ENCODE results near the gene GUCA2A.

Gene GUCA2A

DNA sequence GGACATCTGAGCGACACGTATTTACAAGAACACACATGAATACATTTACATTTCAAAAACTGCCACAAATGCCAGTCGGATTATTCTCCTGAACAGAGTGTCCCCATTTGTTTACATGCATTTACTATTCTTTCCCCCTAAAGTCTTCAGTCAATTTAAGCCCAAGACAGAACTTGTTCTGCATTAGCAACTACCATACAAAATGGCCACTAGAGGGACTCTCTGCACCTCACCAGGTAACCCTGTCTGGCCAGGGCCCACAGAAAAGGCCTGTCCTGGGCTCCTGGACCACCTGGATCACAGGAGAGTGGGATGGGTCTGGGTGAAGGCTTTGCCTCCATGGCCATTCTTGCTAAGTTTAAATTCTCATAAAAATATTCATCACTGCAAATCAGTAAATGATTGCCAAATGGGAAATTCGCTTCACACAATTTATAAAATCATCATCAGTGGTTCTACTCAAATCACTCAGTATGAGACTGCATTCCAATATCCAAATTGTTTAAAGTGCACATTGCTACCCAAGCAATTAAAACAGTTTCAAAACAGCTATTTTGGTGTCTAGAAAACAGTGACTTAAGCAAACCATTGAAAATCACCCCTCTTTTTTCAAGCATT is 12.5 kb upstream of the GUCA2A start:
- DNase-seq (ENCODE audit: low read depth): no peak

DNA sequence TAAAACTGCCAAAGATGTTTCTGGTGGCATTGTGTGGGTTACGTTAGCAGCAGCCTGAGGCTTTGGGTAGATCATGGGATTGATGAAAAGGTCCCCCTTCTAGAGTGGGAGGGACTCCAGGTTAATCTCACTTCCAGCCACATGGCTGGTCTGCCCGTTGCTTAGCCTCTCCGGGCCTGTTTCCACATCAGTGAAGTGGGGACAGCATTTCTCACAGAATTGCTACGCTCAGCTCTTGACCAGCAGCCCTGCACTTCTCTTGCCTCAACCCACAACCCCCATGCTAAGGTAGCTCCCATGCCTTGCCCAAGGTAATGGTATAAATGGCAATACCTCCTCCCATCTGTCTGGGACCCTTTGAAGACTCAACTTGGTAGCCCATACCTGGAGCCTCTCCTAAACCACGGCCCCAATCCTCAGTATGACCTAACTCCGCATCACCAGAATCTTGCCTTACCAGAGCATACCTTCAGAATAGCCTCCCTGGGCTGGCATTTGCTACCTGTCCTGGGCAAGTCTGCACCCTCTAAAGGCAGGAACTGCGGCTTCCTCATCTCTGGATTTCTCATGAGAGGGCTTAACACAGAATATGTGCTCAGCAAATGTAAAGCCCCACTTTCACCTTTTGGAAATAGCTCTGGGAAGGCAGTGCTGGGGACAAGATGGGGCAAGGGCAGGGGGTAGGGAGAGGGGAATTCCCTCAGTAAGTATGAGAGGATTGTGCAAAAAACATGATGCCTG is 10.9 kb upstream of the GUCA2A start:
- no peak for DNase-seq (ENCODE audit: low read depth)

- DNase-seq (ENCODE audit: low read depth): no peak
Observed at GRCh38 chr1:42173961-42174735, 9.6 kb upstream of the GUCA2A start.

DNA sequence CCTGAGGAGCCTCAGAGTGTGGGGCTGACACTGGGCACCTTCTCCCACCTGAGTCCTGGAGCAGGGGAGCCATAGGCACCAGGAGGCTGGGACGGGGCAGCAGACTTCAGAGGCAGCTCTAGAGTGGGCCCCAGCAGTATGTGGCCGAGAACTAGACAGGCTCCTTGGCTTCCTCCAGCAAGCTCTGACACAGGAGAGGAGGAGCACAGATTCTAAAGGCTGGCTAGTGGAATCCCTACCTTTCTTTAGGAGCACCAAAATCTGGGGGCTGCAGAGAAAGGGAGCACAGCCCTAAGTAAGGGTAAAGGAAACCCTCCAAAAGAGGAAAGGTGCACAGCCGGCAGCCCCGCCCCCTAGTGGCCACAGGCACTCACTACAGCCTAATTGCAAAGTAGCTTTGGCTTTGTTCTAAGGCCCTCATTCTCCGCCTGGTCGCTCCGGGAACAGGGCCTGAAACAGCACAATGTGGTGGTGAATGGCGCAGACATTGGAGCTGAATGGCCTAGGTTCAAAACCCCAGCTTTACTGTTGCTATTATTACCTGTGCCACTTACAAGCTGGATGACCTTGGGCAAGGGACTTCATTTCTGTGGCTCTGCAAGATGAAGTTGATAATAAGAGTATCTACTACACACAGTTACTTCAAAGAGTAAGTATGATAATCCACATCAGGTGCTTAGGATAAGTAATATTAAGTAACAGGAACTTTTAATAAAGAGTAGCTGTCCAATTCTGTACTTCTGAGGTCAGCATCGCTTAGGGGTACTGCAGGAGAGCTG is 8.8 kb upstream of the GUCA2A start:
- peak; percentile 47 for DNase-seq (ENCODE audit: low read depth)

DNA sequence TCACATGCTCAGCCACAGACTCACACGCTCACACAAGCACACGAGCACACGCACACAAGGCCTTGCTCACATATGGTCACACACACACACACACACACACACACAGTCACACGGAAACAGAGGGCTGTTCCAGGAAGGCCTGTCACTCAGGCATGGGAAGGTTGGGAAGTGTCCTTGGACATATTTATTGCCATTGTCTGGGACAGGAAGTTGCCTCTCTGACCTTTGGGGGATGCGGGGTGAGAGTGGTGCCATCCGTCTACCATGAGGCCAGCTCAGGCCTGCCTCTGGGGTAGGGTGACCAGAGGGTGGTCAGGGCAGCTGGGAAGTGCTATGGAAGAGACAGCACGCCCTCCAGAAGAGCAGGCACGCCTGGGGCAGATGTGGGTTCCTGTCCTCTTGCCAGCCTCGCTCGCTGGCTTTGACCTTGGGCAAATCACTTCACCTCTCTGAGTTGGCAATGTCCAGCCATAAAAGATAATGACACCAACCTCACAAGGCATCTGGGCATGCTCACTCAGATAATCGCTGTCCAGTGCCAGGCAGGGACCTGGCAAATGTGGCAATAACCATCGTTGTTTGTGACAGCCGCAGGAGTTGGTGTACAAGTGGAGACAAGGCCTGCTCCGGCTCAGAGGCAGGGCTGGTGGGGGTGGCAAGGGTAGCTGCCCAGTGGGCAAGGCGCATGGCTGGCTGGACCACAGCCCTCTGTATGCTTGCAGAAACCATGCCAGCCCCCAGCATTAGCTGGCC is 8.0 kb upstream of the GUCA2A start:
- no peak for DNase-seq (ENCODE audit: low read depth)

- DNase-seq (ENCODE audit: low read depth): no peak
Observed at GRCh38 chr1:42171679-42172266, 7.2 kb upstream of the GUCA2A start.

DNA sequence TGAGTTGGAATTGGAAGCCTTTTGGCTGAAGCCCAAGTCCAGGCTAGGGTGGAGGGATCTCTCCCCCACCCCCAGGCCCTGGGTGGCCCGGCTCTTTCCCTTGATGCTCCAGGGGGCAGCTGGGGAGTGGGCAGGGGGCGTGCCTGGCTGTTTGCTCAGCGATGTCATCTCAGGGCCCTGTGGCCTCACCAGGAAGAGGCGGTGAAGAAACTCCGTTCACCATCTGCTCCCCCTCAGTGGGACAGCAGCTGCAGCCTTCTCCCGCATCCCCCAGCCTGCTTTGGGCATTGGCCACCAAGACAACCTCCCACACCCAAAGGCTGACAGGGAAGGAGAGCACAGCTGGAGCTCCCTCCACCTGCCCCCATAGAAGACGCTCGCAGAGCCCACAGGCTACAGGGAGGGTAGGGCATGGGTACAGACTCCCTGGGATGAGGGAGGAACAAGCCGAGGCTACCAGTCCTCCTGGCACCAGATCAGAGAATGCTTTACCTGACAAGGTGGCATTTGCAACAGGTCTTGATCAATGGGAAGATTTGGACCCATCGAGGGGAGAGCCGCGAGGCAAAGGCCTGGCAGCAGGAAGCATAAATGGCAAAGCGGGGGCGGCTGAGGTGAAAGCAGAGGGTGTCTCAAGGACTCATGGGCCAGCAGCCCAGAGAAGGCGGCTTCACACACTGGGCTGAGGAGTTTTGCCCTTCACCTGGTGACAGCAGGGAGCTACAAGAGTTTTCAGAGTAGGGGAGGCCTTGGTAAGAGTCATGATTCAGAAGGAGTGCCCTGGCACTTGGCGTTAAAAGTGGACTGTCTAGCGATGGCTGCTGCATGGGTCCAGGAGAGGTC is 6.5 kb upstream of the GUCA2A start:
- DNase-seq (ENCODE audit: low read depth): no peak

GRCh38 chr1:42168763-42169162 is 4.2 kb upstream of the GUCA2A start:
- no peak for DNase-seq (ENCODE audit: low read depth)

- DNase-seq (ENCODE audit: low read depth): no peak
Observed at GRCh38 chr1:42168391-42168670, 3.8 kb upstream of the GUCA2A start.

DNA sequence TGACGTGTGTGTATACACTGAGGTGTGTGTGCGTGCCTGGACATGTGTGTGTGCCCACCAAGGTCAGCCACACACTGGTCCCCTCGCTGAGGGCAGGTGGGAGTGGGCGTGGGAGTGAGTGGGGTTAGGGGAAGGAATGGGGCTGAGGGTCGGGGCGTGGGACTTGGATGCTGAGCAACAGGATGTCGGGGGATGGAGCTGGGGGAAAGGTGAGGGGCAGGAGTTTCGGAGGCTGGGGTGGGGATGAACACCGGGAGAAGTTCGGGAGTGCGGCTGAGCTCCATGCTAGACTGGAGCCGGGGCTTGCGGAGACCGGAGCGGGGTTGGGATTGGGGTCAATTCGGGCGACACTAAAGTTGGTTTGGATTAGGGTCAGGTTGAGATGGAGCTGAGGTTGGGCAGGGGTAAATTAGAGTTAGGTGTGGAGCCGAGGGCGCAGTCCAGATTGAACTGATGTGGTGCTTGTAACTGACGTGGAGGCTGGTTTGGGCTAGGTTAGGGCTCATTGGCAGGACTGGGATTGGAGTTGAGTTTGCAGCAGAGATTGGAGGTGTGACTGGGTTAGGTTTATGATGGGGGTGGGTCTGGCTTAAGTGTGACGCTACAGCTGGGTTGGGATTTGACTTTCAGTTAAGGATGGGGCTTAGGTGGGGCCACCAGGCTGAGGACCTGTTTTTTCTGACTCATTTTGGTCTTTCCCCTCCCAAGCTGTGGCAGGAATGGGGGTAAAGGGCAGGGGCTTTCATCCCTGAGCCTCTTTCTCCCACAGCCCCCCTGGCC is 3.3 kb upstream of the GUCA2A start:
- DNase-seq (ENCODE audit: low read depth): no peak

DNA sequence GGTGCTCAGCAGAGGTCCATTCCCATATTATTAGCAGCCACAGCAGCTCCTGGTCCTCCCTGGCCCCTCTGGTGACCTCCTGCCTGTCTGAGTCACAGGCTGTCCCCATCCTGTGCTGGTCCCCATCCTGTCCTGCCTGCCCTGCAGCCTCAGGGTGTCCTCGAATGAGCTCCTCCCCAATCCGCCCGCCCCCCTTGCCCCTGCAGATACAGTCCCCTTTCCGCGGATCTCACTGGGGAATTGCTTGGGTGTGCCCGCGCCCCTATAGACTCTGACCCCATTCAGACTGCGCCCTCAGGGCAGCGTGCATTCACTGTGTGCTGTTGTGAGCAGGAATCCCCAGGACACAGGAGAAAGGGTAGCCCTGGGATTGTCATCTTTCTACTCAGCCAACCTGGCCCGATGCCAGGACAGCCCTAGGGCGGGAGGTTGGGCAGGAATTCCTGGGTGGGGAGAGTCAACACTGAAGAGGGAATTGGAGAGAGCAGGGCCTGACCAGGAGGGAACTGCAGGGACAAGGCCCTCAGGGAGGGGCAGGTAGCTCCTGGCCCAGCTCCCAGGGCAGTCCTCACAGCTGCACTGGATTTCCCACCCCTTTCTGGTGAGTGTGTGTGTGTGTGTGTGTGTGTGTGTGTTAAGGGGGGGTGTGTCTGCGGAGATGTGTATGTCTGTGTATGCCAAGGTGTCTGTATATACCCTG is 1.1 kb upstream of the GUCA2A start:
- DNase-seq (ENCODE audit: low read depth): no peak

- DNase-seq (ENCODE audit: low read depth): no peak
Observed at GRCh38 chr1:42163536-42164503, 725 bp downstream of the GUCA2A start.

DNA sequence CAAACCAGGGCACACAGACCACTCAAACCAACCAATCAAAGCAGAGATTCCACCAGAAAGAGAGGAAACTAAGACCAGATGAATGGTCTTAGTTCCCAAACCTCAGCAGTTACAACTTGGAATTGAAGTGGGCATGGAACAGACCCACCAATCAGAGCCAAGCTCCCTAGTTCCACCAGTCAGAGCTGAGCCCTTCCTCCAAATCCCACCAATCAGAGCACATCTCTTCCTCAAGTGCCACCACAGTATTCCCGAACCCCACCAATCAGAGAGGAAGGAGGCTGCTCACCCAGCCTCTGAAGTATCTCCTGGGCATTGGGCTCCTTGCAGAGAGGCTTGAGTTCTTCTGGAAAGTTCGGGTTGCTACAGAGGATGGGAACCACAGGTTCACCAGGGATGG is 1.4 kb downstream of the GUCA2A start:
- DNase-seq (ENCODE audit: low read depth): no peak

- no peak for DNase-seq (ENCODE audit: low read depth)
Observed at GRCh38 chr1:42162181-42162580, 2.4 kb downstream of the GUCA2A start.

DNA sequence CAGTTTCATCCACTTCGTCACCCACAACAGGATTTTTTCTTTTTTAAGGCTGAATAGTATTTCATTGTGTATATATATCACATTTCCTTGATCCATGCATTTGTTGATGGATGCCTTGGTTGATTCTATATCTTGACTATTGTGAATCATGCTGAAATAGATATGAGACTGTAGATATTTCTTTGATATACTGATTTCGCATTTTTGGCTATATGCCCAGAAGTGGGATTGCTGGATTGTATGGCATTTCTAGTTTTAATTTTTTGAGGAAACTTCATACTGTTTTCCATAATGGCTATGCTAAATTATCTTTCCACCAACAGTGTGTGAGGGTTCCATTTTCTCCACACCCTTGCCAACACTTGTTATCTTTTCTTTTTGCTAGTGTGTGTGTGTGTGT is 6.4 kb downstream of the GUCA2A start:
- no peak for DNase-seq (ENCODE audit: low read depth)

GRCh38 chr1:42157667-42158066 is 6.9 kb downstream of the GUCA2A start:
- DNase-seq (ENCODE audit: low read depth): no peak

GRCh38 chr1:42155362-42155761 is 9.2 kb downstream of the GUCA2A start:
- DNase-seq (ENCODE audit: low read depth): no peak

GRCh38 chr1:42154685-42155084 is 9.9 kb downstream of the GUCA2A start:
- DNase-seq (ENCODE audit: low read depth): no peak
